Spinal cord (tissue), 10 donors: Measurements from ENCODE around the gene DMRTA1. TPM values are rescaled to one million over a fixed set of nuclear protein-coding genes. Genes with fewer than 3 reads are reported as not detected.
A peak's percentile ranks its signal among the peaks of the same experiment; 100 is the strongest.

Experiments
- DNase-seq, 6 donors: peaks; one replicate each; pipeline versions ENCODE4 v3.0.0 to v3.0.0-alpha.2; 2013 to 2015; ENCODE audit warnings: low spot score in 6 of 6, low read depth in 4 of 6
- H3K27ac ChIP-seq: one replicate; pipeline ENCODE4 v1.5.1; 2013; ENCODE audit warnings: low read depth, low read length, control low read depth
- H3K27me3 ChIP-seq: one replicate; pipeline ENCODE4 v1.6.1; 2013; ENCODE audit warnings: low read length; ENCODE audit not compliant: control insufficient read depth, insufficient read depth
- H3K36me3 ChIP-seq: one replicate; pipeline ENCODE4 v1.6.1; 2013; ENCODE audit warnings: low read length; ENCODE audit not compliant: control insufficient read depth, insufficient read depth
- H3K4me1 ChIP-seq: one replicate; pipeline ENCODE4 v1.6.1; 2013; ENCODE audit warnings: low read length; ENCODE audit not compliant: control insufficient read depth, insufficient read depth
- H3K4me3 ChIP-seq: one replicate; pipeline ENCODE4 v1.5.1; 2013; ENCODE audit warnings: low read depth, low read length, control low read depth
- H3K9me3 ChIP-seq: one replicate; pipeline ENCODE4 v1.6.1; 2013; ENCODE audit warnings: low read length; ENCODE audit not compliant: control insufficient read depth, insufficient read depth
- WGBS: methylation state at CpG from one replicate; pipeline ENCODE4 v1.1.5; 2013; ENCODE audit warnings: missing lambda C conversion rate; ENCODE audit not compliant: insufficient coverage; 5-methylcytosine and 5-hydroxymethylcytosine counted together
- long read RNA-seq, 4 donors: transcript quantifications; one replicate each; lab custom pipeline, GENCODE V29; 2026
- polyA plus RNA-seq, 2 donors: library from polyadenylated mRNA; unstranded; fragments of 120-200 nt; gene quantifications; one replicate each; pipeline ENCODE4 v1.2.1, GENCODE V29; 2013; ENCODE audit not compliant: insufficient read length in 2 of 2
- total RNA-seq, 2 donors: library from RNA; depleted of rRNA in 1 of 2; stranded (reverse); fragments of 120-200 nt in 1 of 2; fragments of >200 nt in 1 of 2; gene quantifications; one replicate each; pipeline versions ENCODE4 v1.2.3 to v1.2.4, GENCODE V29; 2013 to 2014
- donor health status: healthy.

The DMRTA1 gene, protein sequence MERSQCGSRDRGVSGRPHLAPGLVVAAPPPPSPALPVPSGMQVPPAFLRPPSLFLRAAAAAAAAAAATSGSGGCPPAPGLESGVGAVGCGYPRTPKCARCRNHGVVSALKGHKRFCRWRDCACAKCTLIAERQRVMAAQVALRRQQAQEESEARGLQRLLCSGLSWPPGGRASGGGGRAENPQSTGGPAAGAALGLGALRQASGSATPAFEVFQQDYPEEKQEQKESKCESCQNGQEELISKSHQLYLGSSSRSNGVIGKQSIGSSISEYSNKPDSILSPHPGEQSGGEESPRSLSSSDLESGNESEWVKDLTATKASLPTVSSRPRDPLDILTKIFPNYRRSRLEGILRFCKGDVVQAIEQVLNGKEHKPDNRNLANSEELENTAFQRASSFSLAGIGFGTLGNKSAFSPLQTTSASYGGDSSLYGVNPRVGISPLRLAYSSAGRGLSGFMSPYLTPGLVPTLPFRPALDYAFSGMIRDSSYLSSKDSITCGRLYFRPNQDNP
- total RNA-seq: 1 to 10 TPM in 1 of 2 donors, under 1 TPM in 1; 0.99 to 1.1 TPM
- under 1 TPM; 0.32 to 0.59 TPM for polyA plus RNA-seq
- long read RNA-seq, donor 1, full-length matches to known transcripts: 1 of 1 reads
- long read RNA-seq, donor 1, partial matches to known transcripts: 0 of 1 reads
- long read RNA-seq, donor 1, other reads (novel, unspliced or antisense): 0 of 1 reads
- long read RNA-seq, donor 2: 0 reads
- long read RNA-seq, donor 3: 0 reads
- long read RNA-seq, donor 4, full-length matches to known transcripts: 3 of 3 reads
- long read RNA-seq, donor 4, partial matches to known transcripts: 0 of 3 reads
- long read RNA-seq, donor 4, other reads (novel, unspliced or antisense): 0 of 3 reads

DNA sequence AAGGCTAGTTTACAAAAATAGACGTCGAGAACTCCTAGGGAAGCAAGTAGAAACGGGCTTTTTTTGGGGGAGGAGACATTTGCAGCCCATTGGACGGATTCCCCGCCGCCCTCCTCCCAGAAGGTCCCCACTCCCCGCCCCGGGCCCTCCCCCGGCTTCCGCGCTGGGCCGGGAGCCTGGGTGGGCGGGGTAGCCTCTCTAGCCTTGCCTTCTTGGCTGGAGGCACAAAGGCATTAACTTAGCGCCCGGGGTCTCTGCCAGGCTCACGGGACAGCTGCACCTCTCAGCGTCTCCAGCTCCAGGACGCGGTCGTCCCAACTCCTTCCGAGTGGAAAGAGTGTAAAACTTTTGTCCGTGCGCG lies at the start of gene DMRTA1:
TSS of gene DMRTA1 (plus strand) at position 236 of the 361 bp plus-strand sequence. CDS start 242 bp downstream, outside the sequence.
- DNase-seq: peak; percentile 39 to 90 (median 73)
- no peaks in the 10 kb centered on the region for H3K36me3 ChIP-seq
- H3K27ac ChIP-seq: peak within 1 kb of the TSS; percentile 77
- no peaks in the 10 kb centered on the region for H3K27me3 ChIP-seq
- peaks cover 6% of the 10 kb centered on the region for H3K4me1 ChIP-seq
- 0% methylated on average over 20 of the region's 24 CpGs for WGBS
- H3K9me3 ChIP-seq: no peaks in the 10 kb centered on the region
- peak within 1 kb of the TSS; percentile 59 for H3K4me3 ChIP-seq

DNA sequence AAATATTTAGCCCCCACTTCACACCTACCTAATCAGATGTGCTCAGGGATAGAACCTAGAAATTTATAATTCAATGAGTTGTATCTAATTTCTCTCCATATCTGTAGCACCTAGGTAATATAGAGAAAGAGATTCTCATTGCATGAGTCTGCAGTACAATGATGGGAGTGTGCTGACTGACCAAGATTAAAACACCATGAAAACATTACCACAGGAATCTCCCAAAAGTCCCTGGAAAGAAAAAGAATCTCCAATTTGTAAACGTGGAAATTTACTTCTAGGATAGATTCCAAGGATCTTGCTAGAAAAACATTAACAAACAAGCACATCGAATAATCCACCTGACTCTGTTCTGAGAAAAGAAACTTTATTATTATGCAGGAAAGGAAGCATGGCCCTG lies 45.0 kb upstream of the DMRTA1 start:
- no peaks in the 10 kb centered on the region for H3K4me1 ChIP-seq
- H3K27me3 ChIP-seq: no peaks in the 10 kb centered on the region
- no peaks in the 10 kb centered on the region for H3K9me3 ChIP-seq
- H3K27ac ChIP-seq: no peak overlapping the region
- no peak for DNase-seq
- no peaks in the 10 kb centered on the region for H3K36me3 ChIP-seq
- no peak overlapping the region for H3K4me3 ChIP-seq
- no CpG with 5 or more reads among the region's 2 CpGs for WGBS

DNA sequence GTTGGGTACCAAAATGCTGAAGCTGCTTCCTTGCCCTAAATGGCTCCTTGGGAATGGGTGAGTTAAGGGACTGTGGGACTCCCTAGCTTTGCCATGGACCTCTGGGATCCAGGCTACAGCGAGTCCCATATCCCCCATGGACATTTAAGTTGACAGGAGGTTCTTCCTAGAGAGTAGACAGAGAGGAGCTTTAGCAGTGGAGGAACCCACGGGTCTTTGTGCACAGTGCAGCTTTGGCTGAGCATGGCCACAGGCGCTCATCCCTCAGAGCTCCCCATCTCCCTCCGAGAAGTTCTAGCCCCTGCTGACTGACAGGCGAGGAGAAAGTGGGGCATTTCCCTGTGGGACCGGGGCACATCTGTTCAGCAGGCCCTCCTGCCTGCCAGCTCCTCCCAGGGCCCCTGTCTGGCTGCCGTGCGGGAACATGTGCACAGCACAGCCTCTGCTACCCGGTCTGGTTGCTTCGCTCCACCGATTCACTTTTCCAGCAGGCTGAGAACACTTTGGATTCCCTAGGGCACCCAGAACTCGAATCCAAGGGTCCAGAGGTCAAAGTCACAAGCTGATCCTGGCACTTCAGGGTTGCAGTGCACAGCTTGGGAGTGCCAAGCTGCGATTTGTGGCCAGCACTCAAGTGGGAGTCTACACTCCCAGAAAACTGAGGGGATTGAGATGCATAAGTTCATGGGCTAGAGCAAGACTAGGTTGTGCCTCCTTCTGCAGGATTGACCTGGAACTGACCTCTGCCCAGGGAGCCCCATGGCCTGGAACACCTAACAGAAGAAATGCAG lies 40.6 kb upstream of the DMRTA1 start:
- Histone ChIP-seq H3K36me3 (no peaks in the 10 kb centered on the region), H3K4me1 (no peaks in the 10 kb centered on the region), H3K9me3 (no peaks in the 10 kb centered on the region), H3K27ac (no peak overlapping the region), H3K27me3 (no peaks in the 10 kb centered on the region), H3K4me3 (no peak overlapping the region)
- no peak for DNase-seq
- WGBS: 78% methylated on average over 13 of the region's 13 CpGs

DNA sequence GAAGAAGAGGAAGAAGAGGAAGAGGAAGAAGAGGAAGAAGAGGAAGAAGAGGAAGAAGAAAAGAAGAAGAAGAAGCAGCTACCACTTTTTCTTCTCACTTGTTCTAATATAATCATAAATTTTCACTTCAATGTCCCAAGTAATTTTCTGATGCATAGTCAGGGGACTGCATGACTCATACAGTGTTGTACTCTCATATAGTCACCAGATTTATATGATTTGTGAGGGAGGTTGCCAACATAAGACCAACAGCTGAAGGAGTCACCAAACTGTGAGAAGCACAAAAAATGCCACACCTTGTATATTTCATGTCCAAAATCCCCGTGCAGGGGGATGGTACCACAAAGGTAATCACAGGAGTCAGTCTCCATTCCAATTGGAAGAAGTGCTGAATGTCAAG lies 32.7 kb upstream of the DMRTA1 start:
- H3K27ac ChIP-seq: no peak overlapping the region
- no peak for DNase-seq
- no peaks in the 10 kb centered on the region for H3K9me3 ChIP-seq
- no peaks in the 10 kb centered on the region for H3K27me3 ChIP-seq
- no peaks in the 10 kb centered on the region for H3K36me3 ChIP-seq
- H3K4me1 ChIP-seq: no peaks in the 10 kb centered on the region
- 80% methylated on average over 1 of the region's 1 CpG for WGBS
- H3K4me3 ChIP-seq: no peak overlapping the region

DNA sequence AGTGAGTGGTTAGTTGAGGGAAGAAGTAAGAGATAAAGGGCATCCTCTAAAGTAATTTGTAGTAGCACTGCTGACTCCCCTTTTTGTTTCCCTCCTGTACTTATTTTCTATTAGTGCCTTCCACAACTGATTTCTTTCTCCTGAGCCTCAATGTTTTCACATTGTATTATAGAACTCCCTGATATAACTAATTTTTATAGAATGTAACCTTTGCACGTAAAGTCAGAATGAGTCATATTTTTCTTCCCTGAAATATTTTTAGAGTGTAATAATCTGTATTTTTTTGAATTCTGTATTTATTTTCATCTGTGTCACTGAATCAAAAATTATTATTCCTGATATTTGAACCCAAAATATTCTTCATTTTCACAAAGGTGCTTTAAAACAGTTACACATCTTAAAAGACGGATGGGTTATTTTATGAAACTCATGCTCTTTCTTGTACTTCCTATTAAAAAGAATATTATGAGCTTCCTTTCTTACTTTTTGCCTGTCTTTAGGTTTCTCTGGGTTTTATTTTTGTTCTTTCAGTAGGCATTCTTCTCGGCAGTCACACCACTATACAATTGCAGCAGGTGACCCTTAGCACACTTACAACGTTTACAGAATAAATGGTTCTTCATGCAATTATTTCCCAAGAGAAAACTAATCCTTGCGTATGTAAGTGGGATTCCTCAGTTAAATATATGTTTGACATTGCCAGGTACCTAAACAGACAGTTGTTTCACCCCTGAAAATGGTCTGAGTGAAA lies 30.5 kb upstream of the DMRTA1 start:
- H3K27ac ChIP-seq: no peak overlapping the region
- H3K36me3 ChIP-seq: no peaks in the 10 kb centered on the region
- H3K4me1 ChIP-seq: no peaks in the 10 kb centered on the region
- DNase-seq: no peak
- no peaks in the 10 kb centered on the region for H3K27me3 ChIP-seq
- no peak overlapping the region for H3K4me3 ChIP-seq
- H3K9me3 ChIP-seq: no peaks in the 10 kb centered on the region
- no CpG with 5 or more reads among the region's 5 CpGs for WGBS

DNA sequence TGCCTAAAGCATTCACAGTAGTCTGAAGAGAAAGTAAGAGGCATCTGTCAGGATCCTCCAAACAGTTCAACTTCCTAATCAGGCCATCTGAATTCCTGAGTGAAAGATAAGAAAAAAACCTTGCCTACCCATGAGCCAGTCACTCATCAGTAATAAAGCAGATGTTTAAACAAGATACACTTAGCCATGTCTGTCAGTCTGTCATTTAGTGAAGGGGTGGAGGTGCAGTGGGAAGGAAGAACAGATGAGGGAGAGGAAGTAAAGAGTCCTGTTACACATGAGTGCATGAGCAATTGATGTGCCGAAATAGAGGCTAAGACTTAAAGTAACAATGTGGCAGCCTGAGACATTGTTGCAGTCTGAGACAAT lies 29.9 kb upstream of the DMRTA1 start:
- DNase-seq: no peak
- H3K36me3 ChIP-seq: no peaks in the 10 kb centered on the region
- no peaks in the 10 kb centered on the region for H3K4me1 ChIP-seq
- 71% methylated on average over 1 of the region's 1 CpG for WGBS
- no peaks in the 10 kb centered on the region for H3K27me3 ChIP-seq
- no peak overlapping the region for H3K27ac ChIP-seq
- no peaks in the 10 kb centered on the region for H3K9me3 ChIP-seq
- H3K4me3 ChIP-seq: no peak overlapping the region

DNA sequence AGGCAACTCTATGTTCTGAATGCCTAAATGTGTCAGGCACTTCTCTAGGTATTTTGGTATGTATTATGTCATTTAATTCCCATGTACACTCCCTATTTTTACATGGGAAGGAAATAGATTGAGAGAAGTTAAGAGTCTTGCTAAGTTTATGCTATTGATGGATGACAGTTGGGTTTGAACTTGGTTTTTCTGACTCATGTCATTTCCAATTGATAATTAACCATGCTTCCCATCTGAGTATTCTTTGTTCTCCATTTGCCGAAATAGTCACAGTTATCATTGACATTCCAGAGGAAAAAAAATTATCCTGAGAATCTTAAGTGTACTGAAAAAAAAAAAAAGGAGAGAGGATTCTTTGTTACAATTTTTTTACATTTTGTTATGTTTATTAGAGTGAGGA lies 23.1 kb upstream of the DMRTA1 start:
- H3K9me3 ChIP-seq: no peaks in the 10 kb centered on the region
- no peak for DNase-seq
- H3K27ac ChIP-seq: no peak overlapping the region
- no peaks in the 10 kb centered on the region for H3K4me1 ChIP-seq
- H3K27me3 ChIP-seq: no peaks in the 10 kb centered on the region
- no CpG with 5 or more reads among the region's 1 CpG for WGBS
- no peak overlapping the region for H3K4me3 ChIP-seq
- H3K36me3 ChIP-seq: no peaks in the 10 kb centered on the region

DNA sequence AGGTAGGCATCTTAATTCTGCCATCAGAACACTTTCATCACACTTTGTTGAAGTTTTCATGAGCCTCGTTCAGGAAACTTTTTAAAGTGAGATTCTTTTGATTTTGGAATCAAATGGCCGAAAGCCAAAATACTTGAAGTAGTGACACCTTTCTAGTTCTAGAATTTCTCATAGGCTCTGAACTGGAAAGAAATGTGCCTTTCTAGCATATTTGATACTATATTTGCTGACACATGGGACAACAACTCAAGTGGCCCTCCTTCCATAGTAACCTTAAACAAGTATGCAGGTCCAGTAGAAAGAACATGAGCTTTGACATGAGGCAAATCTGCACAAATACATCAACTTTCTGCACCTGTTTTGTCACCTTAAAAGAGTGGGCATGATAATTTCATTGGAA lies 22.0 kb upstream of the DMRTA1 start:
- Histone ChIP-seq H3K9me3 (no peaks in the 10 kb centered on the region), H3K36me3 (no peaks in the 10 kb centered on the region), H3K4me3 (no peak overlapping the region), H3K4me1 (no peaks in the 10 kb centered on the region), H3K27ac (no peak overlapping the region), H3K27me3 (no peaks in the 10 kb centered on the region)
- DNase-seq: no peak
- no CpG with 5 or more reads among the region's 2 CpGs for WGBS

DNA sequence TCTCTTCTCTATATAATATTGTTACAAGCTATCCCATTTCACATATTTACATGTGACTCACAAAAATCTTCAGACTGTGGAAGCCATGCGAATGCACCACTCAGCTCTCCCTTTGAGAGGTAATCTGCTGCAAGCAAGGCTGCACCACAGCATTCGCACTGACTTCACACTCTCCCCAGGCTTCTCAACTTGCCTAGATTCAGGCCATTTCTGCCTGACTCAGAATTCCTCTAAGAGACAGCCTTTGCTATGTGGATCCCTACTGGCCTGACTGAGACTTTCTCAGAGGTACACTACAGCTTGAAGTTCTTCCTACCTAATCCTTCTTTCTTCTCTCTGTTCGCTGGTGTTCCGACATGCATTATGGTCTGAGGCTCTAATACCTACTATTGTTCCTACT lies 21.1 kb upstream of the DMRTA1 start:
- Histone ChIP-seq H3K4me3 (no peak overlapping the region), H3K27me3 (no peaks in the 10 kb centered on the region), H3K36me3 (no peaks in the 10 kb centered on the region), H3K4me1 (no peaks in the 10 kb centered on the region), H3K27ac (no peak overlapping the region), H3K9me3 (no peaks in the 10 kb centered on the region)
- 85% methylated on average over 4 of the region's 4 CpGs for WGBS
- DNase-seq: no peak
